ENCODE measurements around the gene SGCG. TPM values are rescaled to one million over a fixed set of nuclear protein-coding genes. Genes with fewer than 3 reads are reported as not detected.

SGCG gene
- total and polyA plus RNA-seq, 8 donors = 0.14 to 0.25 (median 0.15) TPM; not detected in 5

- Histone ChIP-seq H3K27me3 (no peaks in the 10 kb centered on the region), H3K27ac (no peak overlapping the region), H3K36me3 (no peaks in the 10 kb centered on the region), H3K4me3 (no peak overlapping the region), H3K9me3 (no peaks in the 10 kb centered on the region), H3K4me1 (peaks cover 0 to 5% (median 0%) of the 10 kb centered on the region in 3 donors)
- FAIRE-seq = no peak
- TF ChIP-seq CTCF (IDR thresholded peaks at IDR 0.05) = no peak
- intact Hi-C loops (cut with DNase I) = no loop called here
- no peak for DNase-seq
- no peak for ATAC-seq
- 88 to 90% methylated on average over 5 of the region's 5 CpGs for WGBS, 2 donors
Observed at GRCh38 chr13:23354520-23354919, 173.7 kb downstream of the SGCG start.

DNA sequence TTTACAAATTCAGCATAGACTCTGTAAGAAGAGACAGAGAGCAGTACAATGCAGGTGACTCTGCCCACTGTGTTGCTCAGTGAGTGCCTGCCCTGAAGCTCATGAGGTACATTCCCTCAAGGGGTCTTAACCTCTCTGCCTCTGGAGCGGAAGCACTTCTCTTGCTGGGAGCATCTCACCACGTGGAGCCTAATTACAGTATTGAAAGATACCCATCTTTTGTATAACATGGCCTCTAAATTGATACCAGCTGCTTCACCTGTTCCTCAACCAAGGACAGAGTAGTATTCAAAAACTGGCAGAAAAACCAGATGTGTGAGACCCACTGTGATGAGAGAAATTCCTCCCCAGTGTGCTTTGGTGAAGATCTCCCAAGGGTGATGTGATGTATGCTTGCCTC, 175.6 kb downstream of the SGCG start:
- no peaks in the 10 kb centered on the region for H3K4me1 ChIP-seq
- DNase-seq (no peak), FAIRE-seq (no peak), ATAC-seq (no peak)
- intact Hi-C loops (cut with DNase I) = no loop called here
- H3K27me3 ChIP-seq = no peaks in the 10 kb centered on the region
- H3K4me3 ChIP-seq = no peak overlapping the region
- no peaks in the 10 kb centered on the region for H3K9me3 ChIP-seq
- H3K27ac ChIP-seq = no peak overlapping the region
- no peaks in the 10 kb centered on the region for H3K36me3 ChIP-seq
- TF ChIP-seq CTCF (IDR thresholded peaks at IDR 0.05) = no peak
- WGBS, 2 donors = 80 to 88% methylated on average over 2 of the region's 2 CpGs

DNA sequence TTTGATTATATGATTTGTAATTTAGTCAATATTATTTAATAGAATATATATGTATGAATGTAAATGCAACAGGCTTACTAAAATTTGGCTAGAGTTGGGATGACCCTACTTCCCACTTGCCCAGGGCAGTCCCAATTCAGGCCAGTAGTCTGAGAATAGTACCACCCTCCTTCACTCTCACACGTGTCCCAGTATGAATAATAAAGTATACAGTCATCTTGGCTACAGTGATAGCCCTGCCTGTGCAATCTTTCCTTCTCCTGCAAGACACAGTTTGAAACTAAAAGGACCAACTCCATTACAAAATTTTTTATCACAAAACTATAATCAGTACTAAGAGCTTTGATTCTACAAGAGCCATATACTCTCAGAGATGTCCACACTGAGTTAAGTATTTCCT, 176.6 kb downstream of the SGCG start:
- intact Hi-C loops (cut with DNase I) = no loop called here
- H3K36me3 ChIP-seq = no peaks in the 10 kb centered on the region
- no peak overlapping the region for H3K4me3 ChIP-seq
- TF ChIP-seq CTCF (IDR thresholded peaks at IDR 0.05) = no peak
- ATAC-seq (no peak), FAIRE-seq (no peak), DNase-seq (no peak)
- H3K4me1 ChIP-seq = no peaks in the 10 kb centered on the region
- WGBS, 2 donors = 84 to 92% methylated on average over 1 of the region's 1 CpG
- H3K27ac ChIP-seq = no peak overlapping the region
- H3K27me3 ChIP-seq = no peaks in the 10 kb centered on the region
- H3K9me3 ChIP-seq = no peaks in the 10 kb centered on the region

- WGBS, 2 donors = 88 to 92% methylated on average over 1 of the region's 1 CpG
- FAIRE-seq = no peak
- Histone ChIP-seq H3K9me3 (no peaks in the 10 kb centered on the region), H3K4me1 (no peaks in the 10 kb centered on the region), H3K27me3 (no peaks in the 10 kb centered on the region), H3K27ac (no peak overlapping the region), H3K36me3 (no peaks in the 10 kb centered on the region), H3K4me3 (no peak overlapping the region)
- ATAC-seq = no peak
- no peak for TF ChIP-seq CTCF (IDR thresholded peaks at IDR 0.05)
- intact Hi-C loops (cut with DNase I) = no loop called here
- DNase-seq = no peak
Observed at GRCh38 chr13:23359882-23360281, 179.1 kb downstream of the SGCG start.

DNA sequence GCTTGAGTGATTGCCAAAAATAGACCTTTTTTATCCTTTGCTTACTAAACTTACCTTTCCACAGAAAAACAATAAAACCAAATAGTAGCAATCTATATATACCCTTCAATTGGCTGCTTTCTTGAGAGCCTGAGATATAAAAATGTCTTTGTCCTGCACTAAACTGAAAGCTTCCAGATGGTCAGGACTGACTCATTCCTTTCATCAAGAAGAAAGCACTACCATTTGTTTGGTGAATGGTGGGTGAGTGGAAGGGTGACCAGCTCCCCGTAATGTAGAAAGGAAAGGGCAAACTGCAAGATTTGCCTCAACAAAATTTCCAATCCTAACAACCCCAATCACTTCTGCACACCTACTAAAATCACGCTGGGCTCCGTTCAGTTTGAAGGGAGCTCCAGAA, 184.9 kb downstream of the SGCG start:
- TF ChIP-seq CTCF (IDR thresholded peaks at IDR 0.05) = no peak
- DNase-seq (no peak), FAIRE-seq (no peak), ATAC-seq (no peak)
- H3K36me3 ChIP-seq = no peaks in the 10 kb centered on the region
- H3K9me3 ChIP-seq = no peaks in the 10 kb centered on the region
- H3K27ac ChIP-seq = no peak overlapping the region
- H3K4me3 ChIP-seq = no peak overlapping the region
- no peaks in the 10 kb centered on the region for H3K4me1 ChIP-seq
- 92 to 96% methylated on average over 3 of the region's 3 CpGs for WGBS, 2 donors
- no peaks in the 10 kb centered on the region for H3K27me3 ChIP-seq
- intact Hi-C loops (cut with DNase I) = no loop called here
